ENCODE data around the gene LRRC7. TPM values are rescaled to one million over a fixed set of nuclear protein-coding genes. Genes with fewer than 3 reads are reported as not detected.

Gene LRRC7
- total RNA-seq, 1 donor from 2014 or later, result not detected

GRCh38 chr1:69985901-69986439 is 418.2 kb downstream of the LRRC7 start:
- DNase-seq (ENCODE audit: low read depth), result no peak
- no peak overlapping the region for H3K4me3 ChIP-seq (ENCODE audit: low read depth, low read length)
- TF ChIP-seq CTCF (conservative IDR thresholded peaks at IDR 0.05; ENCODE audit: low read depth, low read length), result no peak

GRCh38 chr1:69987881-69988280 is 420.2 kb downstream of the LRRC7 start:
- DNase-seq (ENCODE audit: low read depth), result no peak
- TF ChIP-seq CTCF (conservative IDR thresholded peaks at IDR 0.05; ENCODE audit: low read depth, low read length), result no peak
- H3K4me3 ChIP-seq (ENCODE audit: low read depth, low read length), result no peak overlapping the region

GRCh38 chr1:69991644-69992043 is 423.9 kb downstream of the LRRC7 start:
- TF ChIP-seq CTCF (conservative IDR thresholded peaks at IDR 0.05; ENCODE audit: low read depth, low read length), result no peak
- DNase-seq (ENCODE audit: low read depth), result no peak
- no peak overlapping the region for H3K4me3 ChIP-seq (ENCODE audit: low read depth, low read length)

- no peak overlapping the region for H3K4me3 ChIP-seq (ENCODE audit: low read depth, low read length)
- no peak for DNase-seq (ENCODE audit: low read depth)
- no peak for TF ChIP-seq CTCF (conservative IDR thresholded peaks at IDR 0.05; ENCODE audit: low read depth, low read length)
These were observed 424.9 kb downstream of the LRRC7 start for GRCh38 chr1:69992594-69992993.

DNA sequence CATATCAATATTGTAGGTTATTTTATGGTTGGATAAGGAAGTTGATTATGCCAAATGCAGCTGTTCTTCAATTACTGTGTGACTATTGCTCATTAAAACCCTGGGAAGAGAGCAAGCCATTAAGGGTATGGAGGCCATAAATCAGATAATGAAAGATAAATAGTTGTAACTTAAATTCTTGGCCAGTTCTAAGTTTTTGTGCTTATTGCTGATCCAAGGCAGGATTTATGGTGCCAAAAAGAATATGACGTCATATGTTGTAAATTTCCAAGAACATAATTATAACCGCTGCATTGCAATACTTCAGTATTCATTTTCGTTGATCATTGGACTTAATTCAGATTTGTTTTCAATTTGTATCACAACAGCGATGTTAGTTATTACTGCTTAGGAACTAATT is 426.1 kb downstream of the LRRC7 start:
- H3K4me3 ChIP-seq (ENCODE audit: low read depth, low read length), result no peak overlapping the region
- DNase-seq (ENCODE audit: low read depth), result no peak
- no peak for TF ChIP-seq CTCF (conservative IDR thresholded peaks at IDR 0.05; ENCODE audit: low read depth, low read length)

- no peak for TF ChIP-seq CTCF (conservative IDR thresholded peaks at IDR 0.05; ENCODE audit: low read depth, low read length)
- DNase-seq (ENCODE audit: low read depth), result no peak
- H3K4me3 ChIP-seq (ENCODE audit: low read depth, low read length), result no peak overlapping the region
These were observed 426.5 kb downstream of the LRRC7 start for GRCh38 chr1:69994241-69994640.

DNA sequence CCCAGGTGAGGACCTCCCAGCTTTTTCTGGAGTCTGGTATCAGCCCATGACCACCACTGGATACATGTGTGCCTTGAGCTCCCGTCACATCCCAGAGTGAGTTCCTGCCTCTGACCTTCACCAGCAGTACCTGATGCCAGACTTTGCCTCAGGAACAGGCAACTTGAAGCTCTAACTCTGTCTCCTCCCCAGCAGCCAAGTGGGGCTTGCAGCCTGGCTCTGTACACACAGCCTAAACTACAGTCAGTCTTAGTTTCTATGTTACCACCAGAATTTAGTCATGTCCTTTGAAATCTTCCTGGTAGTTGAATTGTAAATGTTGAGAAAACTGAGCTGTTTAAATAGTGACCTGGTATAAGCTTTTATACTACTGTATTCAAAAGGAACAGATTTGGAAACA is 431.1 kb downstream of the LRRC7 start:
- DNase-seq (ENCODE audit: low read depth), result no peak
- no peak overlapping the region for H3K4me3 ChIP-seq (ENCODE audit: low read depth, low read length)
- TF ChIP-seq CTCF (conservative IDR thresholded peaks at IDR 0.05; ENCODE audit: low read depth, low read length), result no peak
